Right atrium auricular region (tissue), 2 donors: ENCODE data around the gene DNTTIP2. TPM values are rescaled to one million over a fixed set of nuclear protein-coding genes. Genes with fewer than 3 reads are reported as not detected.

Source experiments
- DNase-seq: peaks from one replicate; pipeline ENCODE4 v3.0.0-alpha.2; 2019; ENCODE audit warnings: low spot score
- H3K27ac ChIP-seq, 2 donors: fragments of 200-600 bp; sonication (generic); 1 replicate in 1 of 2; 2 replicates in 1 of 2; pipeline ENCODE4 v1.5.1; 2016 to 2019
- H3K27me3 ChIP-seq, 2 donors: fragments of 200-600 bp; sonication (generic); one replicate each; pipeline versions ENCODE4 v1.5.1 to v1.6.0; 2017 to 2019
- H3K36me3 ChIP-seq: fragments of 200-600 bp; sonication (generic); one replicate; pipeline ENCODE4 v1.5.1; 2016
- H3K4me1 ChIP-seq, 2 donors: fragments of 200-600 bp; sonication (generic); one replicate each; pipeline versions ENCODE4 v1.5.1 to v1.6.0; 2017 to 2019
- H3K4me3 ChIP-seq, 2 donors: fragments of 200-600 bp; sonication (generic); 1 replicate in 1 of 2; 2 replicates in 1 of 2; pipeline ENCODE4 v1.5.1; 2017 to 2019; ENCODE audit warnings: mild to moderate bottlenecking in 1 of 2, moderate library complexity in 1 of 2
- H3K9me3 ChIP-seq, 2 donors: fragments of 200-600 bp; sonication (generic); one replicate each; pipeline ENCODE4 v1.5.1; 2019
- total RNA-seq, 2 donors: library from RNA; depleted of rRNA; stranded (reverse); fragments of >200 nt; gene quantifications; one replicate each; pipeline ENCODE4 v1.1.0, GENCODE V29; 2016
- TF ChIP-seq, protein P1 (sequence below), 2 donors: fragments of 200-600 bp; sonication (generic); IDR thresholded peaks; one replicate each; pipeline ENCODE4 v1.5.1; 2019; ENCODE audit warnings: antibody characterized with exemption in 2 of 2

DNTTIP2 gene
- total RNA-seq, 2 donors from 2014 or later, result 19.7 to 24.7 TPM

GRCh38 chr1:93824834-93825233, 54.2 kb downstream of the DNTTIP2 start:
- TF ChIP-seq, protein P1, sequence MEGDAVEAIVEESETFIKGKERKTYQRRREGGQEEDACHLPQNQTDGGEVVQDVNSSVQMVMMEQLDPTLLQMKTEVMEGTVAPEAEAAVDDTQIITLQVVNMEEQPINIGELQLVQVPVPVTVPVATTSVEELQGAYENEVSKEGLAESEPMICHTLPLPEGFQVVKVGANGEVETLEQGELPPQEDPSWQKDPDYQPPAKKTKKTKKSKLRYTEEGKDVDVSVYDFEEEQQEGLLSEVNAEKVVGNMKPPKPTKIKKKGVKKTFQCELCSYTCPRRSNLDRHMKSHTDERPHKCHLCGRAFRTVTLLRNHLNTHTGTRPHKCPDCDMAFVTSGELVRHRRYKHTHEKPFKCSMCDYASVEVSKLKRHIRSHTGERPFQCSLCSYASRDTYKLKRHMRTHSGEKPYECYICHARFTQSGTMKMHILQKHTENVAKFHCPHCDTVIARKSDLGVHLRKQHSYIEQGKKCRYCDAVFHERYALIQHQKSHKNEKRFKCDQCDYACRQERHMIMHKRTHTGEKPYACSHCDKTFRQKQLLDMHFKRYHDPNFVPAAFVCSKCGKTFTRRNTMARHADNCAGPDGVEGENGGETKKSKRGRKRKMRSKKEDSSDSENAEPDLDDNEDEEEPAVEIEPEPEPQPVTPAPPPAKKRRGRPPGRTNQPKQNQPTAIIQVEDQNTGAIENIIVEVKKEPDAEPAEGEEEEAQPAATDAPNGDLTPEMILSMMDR (IDR thresholded peaks at IDR 0.05), result no peak
- Histone ChIP-seq H3K4me1 (no peaks in the 10 kb centered on the region), H3K27ac (no peak overlapping the region)

DNA sequence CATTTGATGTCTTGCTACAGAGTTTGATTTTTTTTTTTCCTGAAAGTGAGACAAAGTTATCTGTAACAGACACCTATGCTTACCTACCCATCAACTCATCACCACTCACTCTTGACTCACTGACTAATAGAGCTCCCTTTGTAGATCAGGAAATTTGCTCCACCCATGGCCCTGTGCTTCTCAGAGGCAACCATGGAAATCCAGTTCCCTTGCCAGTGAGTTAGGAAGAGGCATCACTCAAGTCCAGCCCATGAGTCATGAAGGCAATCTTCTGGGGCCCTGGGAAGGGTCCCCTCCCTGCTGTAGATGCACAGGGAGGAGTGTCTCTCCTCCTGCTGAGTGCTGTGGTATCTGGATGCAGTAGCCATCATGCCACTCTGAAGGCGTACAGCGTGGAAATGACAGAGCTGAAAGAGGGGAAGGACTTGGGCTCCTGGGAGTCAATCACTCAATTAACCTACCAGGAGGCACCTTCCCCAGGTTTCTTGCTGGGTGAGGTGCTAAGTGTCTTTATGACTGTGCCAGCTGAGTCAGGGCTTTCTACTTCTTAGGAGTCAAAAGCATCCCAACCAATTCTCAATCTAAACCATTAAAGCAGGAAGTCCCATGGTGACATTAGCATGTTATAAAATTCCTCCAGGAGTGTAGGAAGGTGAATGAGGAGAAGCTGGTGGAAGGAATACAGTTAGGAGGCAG, 56.1 kb downstream of the DNTTIP2 start:
- no peak overlapping the region for H3K4me3 ChIP-seq
- H3K9me3 ChIP-seq, result no peaks in the 10 kb centered on the region
- no peaks in the 10 kb centered on the region for H3K27me3 ChIP-seq
- TF ChIP-seq, protein P1 (IDR thresholded peaks at IDR 0.05), result no peak
- H3K4me1 ChIP-seq, result peaks cover 0 to under 1% of the 10 kb centered on the region in 2 donors
- H3K36me3 ChIP-seq, result no peaks in the 10 kb centered on the region
- H3K27ac ChIP-seq, result no peak overlapping the region
- no peak for DNase-seq

More at GRCh38 chr1:93824834-93825233, 54.2 kb downstream of the DNTTIP2 start:
- Histone ChIP-seq H3K27me3 (no peaks in the 10 kb centered on the region), H3K36me3 (no peaks in the 10 kb centered on the region), H3K9me3 (no peaks in the 10 kb centered on the region), H3K4me3 (no peak overlapping the region)
- DNase-seq, result no peak

DNA sequence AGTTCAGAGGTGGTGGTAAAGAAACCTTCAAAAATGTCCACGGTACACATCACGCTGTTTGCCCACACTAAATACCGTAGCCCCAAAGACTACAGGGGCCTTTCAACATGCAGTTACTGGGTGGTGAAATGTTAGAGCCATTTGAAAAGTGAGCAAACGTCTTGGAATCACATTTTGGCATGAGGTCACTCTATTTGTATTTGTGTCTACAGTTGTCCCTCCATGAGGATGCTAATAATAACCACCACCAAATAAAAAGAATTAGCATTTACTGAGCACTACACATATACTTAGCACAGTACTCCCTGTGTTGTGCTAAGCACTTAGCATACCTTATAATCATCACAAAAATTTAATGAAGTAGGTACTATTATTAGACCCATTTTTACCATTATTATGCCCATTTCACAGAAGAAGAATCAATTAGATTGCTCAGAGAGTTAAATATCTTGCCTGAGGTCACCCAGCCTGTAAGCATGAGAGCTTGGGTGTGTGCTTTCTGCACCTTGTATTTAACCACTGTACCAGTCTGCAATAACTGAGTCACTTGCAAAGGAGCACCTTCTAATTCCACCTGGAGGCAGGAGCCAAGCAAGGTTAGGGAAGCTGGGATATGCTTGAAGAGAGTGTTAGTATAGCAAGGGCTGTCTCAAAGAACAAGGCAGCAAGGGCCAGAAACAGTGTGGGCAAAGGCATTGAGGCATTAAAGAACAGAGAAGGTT, 57.4 kb downstream of the DNTTIP2 start:
- Histone ChIP-seq H3K4me1 (peaks cover 0 to 10% of the 10 kb centered on the region in 2 donors), H3K4me3 (no peak overlapping the region), H3K27ac (no peak overlapping the region), H3K9me3 (no peaks in the 10 kb centered on the region), H3K36me3 (no peaks in the 10 kb centered on the region), H3K27me3 (no peaks in the 10 kb centered on the region)
- DNase-seq, result no peak
- TF ChIP-seq, protein P1 (IDR thresholded peaks at IDR 0.05), result no peak

DNA sequence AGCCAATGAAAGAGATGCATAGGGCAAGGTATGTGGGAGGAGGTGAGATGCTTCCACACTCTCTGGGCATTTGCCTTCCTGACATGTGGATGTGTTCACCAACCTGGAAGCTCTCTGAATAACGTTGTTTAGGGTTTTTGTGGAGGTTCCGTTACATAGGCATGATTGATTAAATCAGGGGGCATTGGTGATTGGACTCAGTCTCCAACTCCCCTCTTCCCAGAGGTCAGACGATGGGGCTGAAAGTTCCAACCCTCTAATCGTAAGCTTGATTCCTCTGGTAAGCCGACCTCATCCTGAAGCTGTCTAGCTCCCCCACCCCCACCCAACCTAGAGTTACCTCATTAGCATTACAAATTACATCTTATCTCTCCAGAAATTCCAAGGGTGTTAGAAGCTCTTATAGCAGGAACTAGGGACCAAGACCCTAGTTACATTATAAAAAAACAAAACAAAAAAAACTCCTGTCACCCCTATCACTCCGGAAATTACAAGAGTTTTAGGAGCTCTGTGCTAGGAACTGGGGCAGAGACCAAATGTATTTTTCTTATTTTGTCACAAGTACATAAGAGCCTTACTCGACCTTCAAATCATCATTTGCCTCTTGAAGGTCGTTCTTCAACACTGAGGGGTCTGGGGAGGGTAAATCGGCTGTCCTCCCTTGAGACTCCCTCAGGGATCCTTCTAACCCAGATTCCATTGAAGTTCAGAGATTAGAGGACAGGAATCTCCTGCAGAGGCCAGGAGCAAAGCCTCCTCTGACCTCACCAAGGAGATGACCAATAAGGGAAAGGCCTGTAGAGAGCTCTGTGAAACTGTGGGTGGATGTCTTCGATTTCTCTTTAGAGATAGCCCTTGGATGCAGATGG, 58.2 kb downstream of the DNTTIP2 start:
- Histone ChIP-seq H3K36me3 (no peaks in the 10 kb centered on the region), H3K27me3 (no peaks in the 10 kb centered on the region), H3K4me3 (no peak overlapping the region), H3K9me3 (no peaks in the 10 kb centered on the region), H3K4me1 (peaks cover 0 to 10% of the 10 kb centered on the region in 2 donors), H3K27ac (no peak overlapping the region)
- TF ChIP-seq, protein P1 (IDR thresholded peaks at IDR 0.05), result no peak
- DNase-seq, result no peak

- Histone ChIP-seq H3K4me3 (no peak overlapping the region), H3K27me3 (no peaks in the 10 kb centered on the region), H3K27ac (no peak overlapping the region), H3K4me1 (peaks cover 0 to 10% of the 10 kb centered on the region in 2 donors), H3K36me3 (no peaks in the 10 kb centered on the region), H3K9me3 (no peaks in the 10 kb centered on the region)
- DNase-seq, result no peak
- TF ChIP-seq, protein P1 (IDR thresholded peaks at IDR 0.05), result no peak
These were observed 60.4 kb downstream of the DNTTIP2 start for GRCh38 chr1:93818570-93818959.
